ENCODE data around the gene C1RL.

DNA sequence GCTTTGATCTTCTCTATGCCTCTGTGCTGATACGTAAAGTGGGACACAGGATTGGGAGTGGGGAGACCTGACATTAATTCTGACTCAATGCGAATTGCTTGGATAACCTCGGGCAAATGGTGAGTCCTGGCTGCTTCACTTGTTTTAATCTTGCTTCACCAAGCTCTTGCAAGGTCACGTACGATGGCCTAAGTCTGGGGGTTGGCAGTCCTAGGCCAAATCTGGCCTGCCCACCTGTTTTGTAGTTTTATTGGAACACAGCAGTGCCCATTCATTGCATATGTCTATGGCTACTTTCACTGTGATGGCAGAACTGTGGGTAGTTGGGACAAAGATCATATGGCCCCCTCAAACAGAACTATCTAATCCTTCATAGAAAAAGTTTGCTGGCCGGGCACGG, 34.5 kb upstream of the C1RL start:
- no peak for TF ChIP-seq EZH2 (IDR thresholded peaks at IDR 0.05; ENCODE audit: borderline replicate concordance)
- no peak for TF ChIP-seq CTCF (IDR thresholded peaks at IDR 0.05; ENCODE audit: poor library complexity)

Measured in hepatocyte (in vitro differentiated cells).